Activated effector memory CD4-positive, alpha-beta T cell treated with anti-CD3 and anti-CD28 coated beads, Interleukin-2, amount 50 U/mL, for 16 hours (primary cell): ENCODE measurements around the gene EPS8.
"Not testable (repeated sequence)": the region's sequence is repeated elsewhere in the genome, so short reads cannot be mapped to it uniquely, and the experiment has no call there.

Source experiments
- DNase-seq: peaks from one replicate; pipeline ENCODE4 v3.0.0-alpha.2; 2020

EPS8 gene

DNA sequence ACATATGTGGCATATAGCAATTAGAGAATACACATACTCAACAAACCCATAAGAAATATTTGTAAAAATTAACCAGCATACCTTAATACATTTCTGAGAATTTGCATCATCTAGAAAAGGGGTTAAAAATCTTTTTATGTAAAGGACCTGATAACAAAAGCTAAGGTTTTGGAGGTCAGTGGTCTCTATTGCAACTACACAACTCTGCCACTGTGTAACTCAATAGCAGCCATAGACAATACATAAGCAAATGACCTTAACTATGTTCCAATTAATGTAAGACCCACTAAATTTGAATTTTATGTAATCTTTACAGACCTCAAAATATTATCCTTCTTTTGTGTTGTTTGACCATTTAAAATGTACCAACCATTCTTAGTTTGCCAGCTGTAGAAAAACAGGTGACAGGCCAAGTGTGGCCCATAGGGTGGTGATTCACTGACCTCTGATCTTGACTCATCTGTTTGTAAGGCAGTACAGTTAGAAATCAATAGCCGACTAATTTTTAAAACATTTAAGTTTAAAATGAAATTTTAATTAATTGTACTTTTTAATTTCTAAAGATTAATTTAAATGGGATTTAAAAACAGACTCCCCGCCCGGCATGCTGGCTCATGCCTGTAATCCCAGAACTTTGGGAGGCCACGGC is 7.4 kb upstream of the EPS8 start:
- DNase-seq, result no peak

DNA sequence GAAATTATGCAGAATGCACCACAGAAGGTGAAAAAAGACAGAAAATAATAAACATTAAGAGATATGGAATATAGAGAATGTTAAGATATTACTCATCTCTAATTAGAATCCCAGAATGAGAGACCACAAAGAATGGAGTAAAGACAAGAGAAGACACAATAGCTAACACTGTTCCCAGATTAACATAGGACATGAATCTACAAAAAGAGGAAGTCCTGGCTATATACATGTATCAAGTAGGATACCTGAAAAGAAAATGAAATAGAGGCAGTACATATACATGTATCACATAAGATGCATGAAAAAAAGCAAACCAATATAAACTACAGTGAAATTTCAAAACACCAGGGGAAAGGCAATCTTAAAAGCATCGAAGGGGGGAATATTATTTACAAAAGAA is 5.6 kb upstream of the EPS8 start:
- no peak for DNase-seq

DNA sequence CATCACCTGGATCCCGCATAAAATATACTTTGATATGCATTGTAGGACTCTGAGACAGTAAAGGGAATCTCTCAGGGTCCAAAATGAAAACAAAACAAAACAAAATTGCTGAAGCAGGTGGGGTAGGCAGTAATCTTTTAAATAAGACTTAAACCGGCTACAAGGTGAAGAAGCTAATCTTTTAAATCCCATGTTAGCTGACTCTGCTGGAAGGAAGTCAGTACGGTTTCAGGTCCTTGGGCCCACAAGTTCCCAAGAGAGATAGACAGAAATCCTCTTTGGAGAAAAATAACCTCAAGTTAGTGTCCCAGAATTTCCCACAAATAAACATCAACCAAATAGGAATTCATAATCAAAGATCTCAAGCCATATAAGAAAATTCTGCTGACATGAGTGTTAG is 5.0 kb upstream of the EPS8 start:
- DNase-seq, result no peak

DNA sequence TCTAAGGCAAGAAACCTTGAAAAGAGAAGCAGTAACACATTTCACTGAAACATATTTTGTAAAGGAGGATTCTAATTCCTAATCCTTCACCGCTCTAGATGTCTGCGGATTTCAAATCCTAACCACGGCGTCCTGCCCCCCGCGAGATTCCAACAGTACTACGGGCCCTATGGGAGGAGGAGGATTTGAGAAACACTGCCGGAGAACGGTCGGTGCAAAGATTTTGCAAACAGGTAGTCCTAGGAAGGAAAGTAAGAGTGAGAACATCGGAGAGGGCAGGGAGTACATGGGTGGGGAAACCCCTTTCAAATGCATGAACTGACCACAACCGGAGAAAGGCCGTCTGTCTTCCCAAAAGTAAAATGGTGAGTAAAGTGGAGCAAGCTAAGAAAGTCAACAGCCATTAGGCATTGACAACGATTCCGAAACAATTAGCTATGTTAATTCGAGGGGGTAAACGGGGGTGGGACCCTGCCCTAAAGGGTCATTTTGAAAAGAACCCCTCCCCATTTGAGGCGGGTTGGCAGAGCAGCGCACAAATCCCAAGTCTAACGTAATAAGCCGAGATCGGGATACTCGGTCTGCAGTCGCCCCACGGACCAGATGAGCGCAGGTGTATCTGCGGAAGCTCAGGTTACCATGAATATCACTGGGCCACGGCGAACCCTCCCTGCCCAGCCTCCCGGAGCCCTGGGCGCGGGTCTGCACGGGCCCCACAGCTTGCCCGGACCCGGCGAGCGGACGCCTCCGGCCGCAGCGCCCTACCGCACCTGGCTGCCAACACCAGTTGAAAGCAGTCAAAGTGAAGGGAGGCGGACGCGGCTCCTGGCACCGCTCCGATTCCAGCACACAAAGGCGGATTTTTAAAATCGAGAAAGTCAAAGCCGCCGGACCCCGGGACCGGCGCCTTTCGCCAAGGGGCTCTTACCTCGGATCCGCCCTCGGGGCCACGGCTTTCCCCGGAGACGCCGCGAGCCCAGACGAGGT is 662 bp downstream of the EPS8 start:
- DNase-seq, result no peak

DNA sequence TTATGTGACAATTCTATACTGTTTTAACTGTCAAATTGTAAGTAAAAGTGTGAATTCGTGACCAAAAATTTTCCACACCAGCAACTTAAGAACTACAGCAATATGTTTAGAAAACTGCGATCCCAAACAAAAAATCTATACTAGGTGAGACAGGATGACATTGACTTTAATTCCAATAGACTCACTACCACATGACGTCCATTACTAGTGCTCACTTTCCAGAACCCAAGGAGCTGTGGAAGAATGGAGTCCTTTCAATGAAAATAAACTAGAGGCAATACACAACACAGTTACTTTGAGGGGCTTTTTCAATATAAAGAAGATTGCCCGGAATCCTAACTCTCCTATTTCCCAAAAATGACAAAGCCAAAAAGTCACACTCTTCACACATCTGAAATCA is 1.4 kb downstream of the EPS8 start:
- no peak for DNase-seq

DNA sequence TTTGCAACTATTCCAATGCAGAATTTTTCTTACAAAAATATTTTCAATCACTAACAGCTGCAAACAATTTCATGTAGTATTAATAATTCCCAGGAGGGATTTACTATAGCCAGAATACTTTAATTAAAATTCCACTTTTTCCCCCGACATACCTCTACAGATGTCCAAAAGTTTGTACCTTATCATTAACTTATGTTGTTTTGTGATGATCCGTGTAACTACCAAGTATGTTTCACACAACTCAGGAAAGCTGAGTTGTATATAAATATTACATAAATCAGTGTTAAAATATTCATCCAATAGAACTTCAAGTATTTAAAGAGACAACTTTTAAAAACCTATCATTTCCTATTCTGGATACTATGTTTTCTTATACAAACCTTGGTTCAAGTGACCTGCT is 2.4 kb downstream of the EPS8 start:
- DNase-seq, result no peak

DNA sequence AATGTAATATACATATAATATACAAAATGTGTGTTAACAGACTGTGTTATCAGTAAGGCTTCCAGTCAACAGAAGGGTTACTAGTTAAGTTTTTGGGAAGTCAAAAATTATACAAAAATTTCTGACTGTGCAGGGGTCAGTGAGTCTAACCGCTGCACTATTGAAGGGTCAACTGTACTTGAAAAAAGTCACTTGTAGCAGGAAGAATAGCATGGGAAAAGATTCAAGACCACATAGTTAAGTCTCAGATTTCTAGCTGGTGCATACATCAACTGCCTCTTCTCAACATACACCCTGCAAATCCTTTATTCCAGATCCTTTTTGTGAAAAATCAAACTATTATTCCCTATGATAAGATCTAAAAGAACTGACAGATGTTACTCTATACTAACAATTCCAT is 5.9 kb downstream of the EPS8 start:
- no peak for DNase-seq

DNA sequence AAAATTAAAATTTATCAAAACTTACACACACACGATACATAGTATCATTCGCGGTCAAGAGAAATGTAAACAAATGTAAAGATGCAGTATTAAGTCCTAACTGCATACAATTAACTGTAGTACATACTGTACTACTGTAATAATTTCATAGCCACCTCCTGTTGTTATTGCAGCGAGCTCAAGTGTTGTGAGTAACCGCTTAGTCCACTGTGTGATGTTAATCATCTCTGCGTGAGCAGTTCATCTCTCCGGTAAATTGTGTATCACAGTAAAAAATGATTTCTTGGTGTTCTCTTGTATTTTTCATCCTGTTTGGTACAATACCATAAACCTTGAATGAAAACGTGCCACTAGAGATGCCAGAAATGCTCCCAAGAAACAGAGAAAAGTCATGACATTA is 6.5 kb downstream of the EPS8 start:
- DNase-seq, result no peak

DNA sequence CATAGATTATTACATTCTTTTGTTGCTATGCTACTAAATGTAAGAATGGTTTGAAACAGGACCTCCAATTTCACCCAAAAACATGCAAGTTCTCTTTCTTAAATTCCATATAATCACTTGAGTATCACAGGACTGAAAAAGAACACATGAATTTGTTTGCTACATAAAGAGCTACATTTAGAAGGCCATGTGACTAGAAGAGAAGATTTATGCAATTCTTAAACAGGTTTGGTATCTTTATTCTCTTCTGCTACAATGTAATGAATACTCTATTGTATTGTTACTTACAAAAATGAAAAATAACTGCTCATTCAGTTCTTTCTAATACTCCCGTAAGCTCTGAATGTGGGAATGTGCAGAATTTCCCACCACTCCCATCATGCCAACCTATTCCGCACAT is 9.3 kb downstream of the EPS8 start:
- no peak for DNase-seq

DNA sequence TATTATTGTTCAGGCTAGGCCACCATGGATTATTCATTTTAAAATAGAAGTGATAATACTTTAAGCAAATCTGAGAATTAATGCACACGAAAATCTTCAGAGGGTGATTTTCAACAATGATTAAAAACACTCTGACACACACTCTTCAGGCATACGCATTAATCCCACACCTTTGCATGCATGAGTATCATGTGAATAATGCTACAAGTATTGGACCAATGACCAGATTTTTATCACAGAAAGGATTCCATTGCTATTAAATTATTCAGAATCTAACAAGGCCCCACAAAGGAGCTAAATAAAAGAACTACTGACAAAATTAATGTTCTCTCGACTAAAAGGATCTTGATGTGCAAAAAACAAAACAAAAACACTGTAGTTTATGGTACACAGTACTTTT is 11.1 kb downstream of the EPS8 start:
- DNase-seq, result no peak

DNA sequence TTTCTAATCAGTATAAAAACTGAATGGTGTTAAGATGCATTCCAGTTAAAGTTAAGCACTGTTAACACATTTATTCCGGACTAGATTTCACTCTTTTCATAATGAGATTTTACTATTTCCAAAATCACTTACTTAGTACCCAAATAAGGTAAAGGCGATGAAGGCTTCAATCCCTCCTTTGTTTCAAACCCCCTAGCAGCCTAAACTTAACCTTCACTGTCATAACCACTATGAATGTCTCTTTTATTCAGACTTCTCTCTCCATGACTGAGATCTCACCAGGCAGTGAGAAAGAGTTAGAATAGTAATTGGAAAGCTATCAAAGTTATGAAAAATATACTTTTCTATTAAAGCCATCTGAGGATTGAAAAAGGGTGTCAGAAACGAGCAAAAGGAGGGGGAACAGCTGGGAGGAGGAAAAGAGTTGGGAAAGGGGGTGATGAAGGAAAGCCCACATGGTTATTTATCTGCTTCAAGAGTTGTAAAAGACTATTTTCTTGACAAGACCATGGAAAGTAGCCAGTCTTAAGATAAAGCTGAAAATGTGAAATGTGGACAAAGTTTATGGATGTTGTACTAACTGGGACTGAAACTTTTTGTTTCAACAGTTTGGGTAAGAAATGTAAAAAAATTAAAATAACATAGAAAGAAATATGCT is 11.7 kb downstream of the EPS8 start:
- DNase-seq, result no peak

DNA sequence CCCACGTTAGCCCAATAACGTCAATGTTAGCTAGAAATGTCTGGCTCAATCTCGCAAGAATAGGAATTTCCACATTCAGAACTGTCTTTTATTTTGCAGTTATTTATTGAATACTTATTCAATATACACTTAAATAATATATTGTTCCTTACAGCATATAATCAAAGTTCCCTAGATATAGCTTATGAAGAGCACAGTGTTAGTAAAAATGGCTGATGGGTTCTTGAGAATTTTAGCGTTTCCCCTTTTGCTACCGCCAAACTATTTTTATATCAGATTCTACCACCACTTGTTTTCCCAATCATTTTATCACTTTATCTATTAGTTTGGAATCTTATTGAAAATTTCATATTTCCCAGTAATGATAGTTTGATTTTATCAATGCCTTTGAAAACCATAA is 12.7 kb downstream of the EPS8 start:
- no peak for DNase-seq

DNA sequence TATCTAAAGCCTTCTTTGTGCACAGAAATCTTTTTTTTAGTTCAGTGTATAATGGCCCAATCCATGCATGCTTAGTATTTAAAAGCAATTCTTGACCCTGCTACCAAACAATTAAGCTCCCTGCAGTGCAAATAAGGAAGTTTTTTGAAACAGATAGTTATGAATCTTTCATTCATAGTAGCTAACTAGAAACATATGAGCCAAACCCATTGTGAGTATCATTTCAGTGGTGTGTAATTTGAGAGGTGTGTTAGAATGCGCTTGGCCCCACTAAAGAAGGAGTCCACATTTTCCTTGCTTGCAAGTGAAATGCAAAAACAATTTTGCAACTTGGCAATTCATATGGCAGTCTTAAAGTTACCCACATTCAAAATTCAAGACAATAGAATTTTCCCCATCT is 14.4 kb downstream of the EPS8 start:
- no peak for DNase-seq

DNA sequence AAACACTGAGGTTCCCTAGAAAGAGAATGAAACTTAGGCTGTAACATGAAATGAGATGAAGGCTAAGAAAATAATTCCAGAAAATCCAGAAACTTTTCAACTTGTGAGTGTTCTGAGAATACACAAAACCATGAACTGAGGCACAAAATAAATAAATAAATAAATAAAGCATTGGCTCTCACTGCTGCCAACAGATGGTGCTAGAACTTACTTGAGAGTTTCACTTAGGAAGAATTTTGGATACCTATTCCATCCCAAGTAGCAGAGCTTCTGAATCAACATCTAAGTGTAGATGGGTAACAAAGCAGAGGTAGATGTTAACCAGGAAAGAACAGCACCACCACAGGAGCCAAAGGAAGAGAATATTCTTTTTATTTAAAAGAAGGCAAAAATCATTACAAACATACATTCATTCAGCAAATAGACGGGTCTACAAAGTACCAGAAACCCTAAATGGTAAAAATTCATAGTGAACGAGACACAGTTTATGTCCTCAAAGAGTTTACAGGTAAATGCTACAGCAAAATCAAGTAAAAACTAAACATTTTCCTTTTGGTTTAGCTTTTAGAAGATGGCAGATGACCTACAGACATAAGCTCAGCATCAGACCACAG is 16.7 kb downstream of the EPS8 start:
- DNase-seq, result no peak

DNA sequence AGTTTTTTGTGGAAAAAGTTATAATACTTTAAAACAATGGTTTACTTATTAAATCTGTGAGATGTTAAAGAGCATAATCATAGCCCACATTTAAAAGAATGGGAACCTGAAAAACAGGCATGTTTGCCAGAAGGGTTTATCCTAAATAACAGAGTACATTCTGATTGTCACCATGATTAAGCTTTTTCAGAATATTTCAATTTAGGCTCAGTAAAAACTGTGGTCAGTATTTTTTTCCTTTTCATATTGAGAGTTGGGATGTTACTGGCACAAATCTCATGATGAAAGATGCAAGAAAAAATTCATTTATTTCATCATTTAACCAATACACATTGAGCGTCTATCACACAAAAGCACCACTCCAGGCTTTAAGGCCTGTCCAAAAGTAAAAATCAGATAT is 18.6 kb downstream of the EPS8 start:
- DNase-seq, result no peak

DNA sequence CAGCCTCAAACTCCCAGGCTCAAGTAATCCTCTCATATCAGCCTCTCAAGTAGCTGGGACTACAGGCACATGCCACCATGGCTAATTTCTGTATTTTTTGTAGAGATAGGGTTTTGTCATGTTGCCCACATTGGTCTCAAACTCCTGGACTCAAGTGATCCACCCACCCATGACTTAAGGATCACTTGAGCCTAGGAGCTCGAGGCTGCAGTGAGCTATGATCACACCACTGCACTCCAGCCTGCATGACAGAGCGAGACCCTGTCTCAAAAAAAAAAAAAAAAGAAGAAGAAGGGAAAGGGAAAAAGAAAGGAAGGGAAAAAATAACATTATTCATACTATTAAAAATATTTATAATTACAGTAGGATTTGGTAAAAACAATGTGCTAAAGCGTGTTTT is 19.2 kb downstream of the EPS8 start:
- DNase-seq, result no peak

DNA sequence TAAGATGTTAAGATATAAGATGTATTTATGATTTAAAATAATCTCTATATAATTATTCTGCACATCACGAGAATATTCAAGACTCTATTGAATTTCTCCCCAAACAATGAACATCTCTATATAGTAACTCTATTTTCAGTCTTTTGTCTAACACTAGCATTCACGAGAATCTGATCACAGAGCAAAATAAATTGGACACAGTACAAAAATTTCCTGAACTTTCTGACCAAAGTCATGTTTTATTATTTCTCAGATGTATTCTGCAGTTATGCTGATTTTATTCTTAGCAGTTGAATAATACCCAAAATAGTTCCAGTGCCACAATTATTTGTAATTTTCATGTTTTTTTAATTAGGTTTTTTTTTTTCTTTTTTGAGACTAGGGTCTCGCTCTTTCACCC is 19.6 kb downstream of the EPS8 start:
- DNase-seq, result no peak

DNA sequence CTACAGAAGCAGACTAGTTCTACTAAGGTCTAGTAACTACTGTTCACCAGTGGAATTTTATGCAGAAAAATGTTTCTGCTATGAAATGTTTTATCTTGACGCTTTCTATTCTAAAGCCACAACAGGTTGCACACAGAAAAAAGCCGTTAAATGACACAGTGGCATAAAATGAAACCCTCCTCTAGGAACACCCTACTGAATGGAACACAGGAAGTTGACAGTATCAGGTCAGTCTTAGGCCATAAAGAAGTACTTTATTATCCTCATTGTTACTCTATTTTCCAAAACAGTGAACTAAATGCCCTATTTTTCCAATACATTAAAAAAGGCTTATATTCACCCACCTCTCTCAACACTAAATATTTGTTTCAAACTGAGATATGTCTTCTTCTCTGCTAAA is 21.9 kb downstream of the EPS8 start:
- DNase-seq, result no peak

DNA sequence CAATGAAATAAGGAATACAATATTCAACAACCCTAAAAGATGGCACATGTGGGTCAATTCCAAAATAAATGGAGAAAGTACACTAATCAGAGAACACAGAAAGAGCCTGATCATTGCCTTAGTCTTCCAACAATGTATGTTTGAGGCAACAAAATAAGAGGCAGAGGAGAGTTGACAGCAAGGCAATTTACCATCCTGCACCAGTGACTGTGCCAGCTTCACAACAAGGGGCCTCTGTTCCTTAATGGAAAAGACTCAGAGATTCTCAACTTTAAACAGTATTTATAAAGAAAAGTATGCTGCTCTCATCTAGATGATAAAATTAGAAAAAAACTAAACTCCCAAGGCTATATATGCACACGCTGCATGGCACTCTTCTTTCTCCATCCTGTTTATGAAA is 25.9 kb downstream of the EPS8 start:
- DNase-seq, result no peak

DNA sequence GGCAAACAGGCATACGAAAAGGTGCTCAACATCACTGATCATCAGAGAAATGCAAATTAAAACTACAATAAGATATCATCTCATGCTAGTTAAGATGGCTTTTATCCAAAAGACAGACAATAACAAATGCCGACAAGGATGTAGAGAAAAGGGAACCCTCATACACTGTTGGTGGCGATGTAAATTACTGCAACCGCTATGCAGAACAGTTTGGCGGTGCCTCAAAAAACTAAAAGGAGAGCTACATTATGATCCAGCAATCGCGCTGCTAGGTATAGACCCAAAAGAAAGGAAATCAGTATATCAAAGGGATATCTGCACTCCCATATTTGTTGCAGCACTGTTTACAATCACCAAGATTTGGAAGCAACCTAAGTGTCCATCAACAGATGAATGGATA is 27.0 kb downstream of the EPS8 start:
- not testable (repeated sequence) for DNase-seq

DNA sequence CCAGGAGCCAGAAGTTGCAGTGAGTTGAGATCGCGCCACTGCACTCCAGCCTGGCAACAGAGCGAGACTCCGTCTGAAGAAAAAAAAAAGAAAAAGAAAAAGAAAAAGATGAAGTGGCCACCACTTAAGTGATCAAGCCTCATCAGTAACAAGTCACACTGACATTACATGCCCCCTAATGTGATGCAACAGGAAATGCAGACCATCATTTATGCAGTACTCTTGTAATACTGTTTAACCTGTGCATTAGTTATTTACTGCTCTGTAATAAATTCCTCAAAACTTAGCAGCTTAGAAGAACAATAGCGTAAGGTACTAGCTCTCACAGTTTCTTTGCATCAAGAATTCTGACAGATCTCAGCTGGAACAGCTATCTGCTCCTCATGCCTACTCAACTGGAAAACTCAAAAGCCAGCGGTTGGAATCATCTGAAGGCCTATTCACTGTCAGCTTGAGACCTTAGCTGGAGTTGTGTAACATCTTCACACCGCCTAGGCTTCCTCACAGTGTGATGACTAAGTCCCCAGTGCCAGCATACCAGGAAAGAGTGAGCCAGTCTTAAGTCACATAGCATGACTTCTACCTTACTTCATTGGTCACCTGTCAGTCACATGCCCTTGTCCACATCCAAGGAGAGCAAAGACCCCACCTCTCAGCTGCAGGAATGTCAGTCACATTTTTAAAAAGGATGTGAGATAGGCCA is 31.5 kb downstream of the EPS8 start:
- DNase-seq, result no peak

DNA sequence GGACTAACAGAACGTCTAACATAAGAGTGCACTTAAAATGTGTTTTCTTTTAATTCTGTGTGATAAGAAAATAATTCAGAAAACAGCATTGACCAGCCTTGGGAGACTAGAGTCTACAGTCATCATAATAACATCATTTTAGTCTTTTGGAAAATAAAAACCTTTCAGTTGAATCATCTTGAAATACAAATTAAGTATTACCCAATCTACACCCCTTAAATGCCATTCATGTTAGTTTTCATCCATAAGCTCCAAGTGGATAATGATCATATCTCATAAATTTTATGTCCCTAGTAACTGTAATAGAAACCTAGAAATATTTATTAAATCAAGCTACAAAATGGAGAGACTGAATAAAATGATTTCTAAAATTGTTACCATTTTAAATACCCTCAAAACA is 32.4 kb downstream of the EPS8 start:
- DNase-seq, result no peak

DNA sequence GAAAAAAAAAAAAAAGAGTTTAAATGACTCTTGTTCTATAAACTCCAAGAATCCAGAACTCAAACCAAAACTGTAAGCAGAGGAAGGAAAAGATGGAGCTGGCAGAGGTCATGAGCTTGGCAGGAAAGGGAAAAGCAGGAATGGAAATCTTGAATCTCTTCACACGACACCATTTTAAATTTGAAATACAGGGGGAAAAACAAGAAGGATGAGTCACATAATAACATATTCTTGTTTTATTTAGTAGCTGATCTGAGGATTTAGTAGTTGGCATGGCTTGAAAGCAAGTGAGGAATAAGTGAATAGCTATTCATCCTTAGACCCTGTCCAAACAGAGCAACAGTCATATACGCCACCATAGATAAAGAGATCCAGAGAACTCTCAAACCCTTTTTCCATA is 35.0 kb downstream of the EPS8 start:
- no peak for DNase-seq
